GM10847 (cell line): ENCODE measurements around the gene PACC1.

Experiments
- POLR2A ChIP-seq: IDR thresholded peaks from 2 replicates; pipeline ENCODE4 v1.6.1; 2011; ENCODE audit not compliant: insufficient read length; ENCODE audit errors: extremely low read depth

The PACC1 gene

GRCh38 chr1:212450331-212450881, 35.7 kb upstream of the PACC1 start:
- TF ChIP-seq POLR2A = no peak

DNA sequence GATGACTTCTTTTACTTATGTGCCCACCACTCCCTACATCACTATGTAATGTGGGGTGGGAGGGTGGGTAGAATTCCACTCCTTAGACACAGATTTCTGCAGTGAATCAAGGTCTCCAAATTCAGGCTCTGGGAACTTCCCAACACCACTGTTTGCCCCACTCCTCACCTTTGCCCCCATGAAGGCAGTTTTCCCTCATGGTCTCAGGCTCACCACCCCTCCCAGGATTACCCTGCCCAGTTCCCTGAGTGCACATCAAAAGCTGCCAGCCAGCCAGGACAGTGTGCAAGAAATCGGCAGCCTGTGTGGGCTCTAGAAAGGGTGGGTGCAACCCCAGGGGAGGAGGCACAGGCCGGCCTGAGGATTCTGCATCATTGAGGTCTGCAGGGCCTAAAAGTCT, 32.8 kb upstream of the PACC1 start:
- no peak for TF ChIP-seq POLR2A

- TF ChIP-seq POLR2A = no peak
Measured at GRCh38 chr1:212446333-212446732, 31.6 kb upstream of the PACC1 start.

DNA sequence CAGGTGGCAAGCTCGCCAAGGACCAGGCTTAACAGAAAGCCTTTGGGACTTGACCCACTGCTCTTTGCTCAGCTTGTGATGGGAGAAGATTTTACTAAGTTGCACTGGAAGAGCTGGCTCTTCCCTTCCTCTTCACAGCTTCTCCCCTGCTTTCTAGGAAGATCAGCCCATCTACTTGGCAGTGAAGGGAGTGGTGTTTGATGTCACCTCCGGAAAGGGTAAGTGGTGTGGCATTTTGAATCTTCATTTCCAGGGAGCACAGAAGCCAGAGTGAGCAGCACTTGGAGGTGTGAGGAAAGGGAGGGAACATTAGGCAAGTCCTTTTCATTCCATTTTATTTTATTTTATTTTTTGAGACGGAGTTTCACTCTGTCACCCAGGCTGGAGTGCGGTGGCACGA, 27.7 kb upstream of the PACC1 start:
- no peak for TF ChIP-seq POLR2A

GRCh38 chr1:212440419-212440818, 25.7 kb upstream of the PACC1 start:
- no peak for TF ChIP-seq POLR2A

GRCh38 chr1:212438831-212439237, 24.1 kb upstream of the PACC1 start:
- no peak for TF ChIP-seq POLR2A

DNA sequence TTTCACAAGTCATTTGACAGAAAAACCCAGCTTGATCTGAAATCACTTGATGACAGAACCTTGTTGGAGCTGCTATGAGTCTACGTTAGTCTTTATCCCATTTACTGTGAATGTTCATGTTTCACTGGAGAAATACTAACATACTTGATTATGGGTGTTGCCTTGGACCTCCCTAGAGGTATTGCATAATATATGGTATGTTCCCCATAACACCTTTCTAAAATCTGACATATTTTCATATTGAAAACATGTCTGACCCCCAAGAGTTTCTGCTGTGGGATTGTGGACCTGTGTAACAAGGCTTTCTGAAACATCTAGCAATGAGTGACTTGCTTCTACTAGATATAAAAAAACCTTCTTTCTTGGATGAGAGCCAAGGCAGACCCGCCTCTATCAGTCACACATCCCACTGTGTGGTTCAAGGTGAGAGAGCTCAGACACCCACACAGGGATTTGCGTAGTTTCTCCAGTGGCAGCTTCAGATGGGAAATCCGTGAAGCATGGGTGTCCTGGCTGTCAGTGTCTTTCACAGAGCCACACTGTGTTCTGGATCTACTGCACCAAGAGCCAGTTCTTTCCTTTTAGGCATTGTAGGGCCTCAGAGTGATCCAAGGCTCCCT, 22.6 kb upstream of the PACC1 start:
- no peak for TF ChIP-seq POLR2A

DNA sequence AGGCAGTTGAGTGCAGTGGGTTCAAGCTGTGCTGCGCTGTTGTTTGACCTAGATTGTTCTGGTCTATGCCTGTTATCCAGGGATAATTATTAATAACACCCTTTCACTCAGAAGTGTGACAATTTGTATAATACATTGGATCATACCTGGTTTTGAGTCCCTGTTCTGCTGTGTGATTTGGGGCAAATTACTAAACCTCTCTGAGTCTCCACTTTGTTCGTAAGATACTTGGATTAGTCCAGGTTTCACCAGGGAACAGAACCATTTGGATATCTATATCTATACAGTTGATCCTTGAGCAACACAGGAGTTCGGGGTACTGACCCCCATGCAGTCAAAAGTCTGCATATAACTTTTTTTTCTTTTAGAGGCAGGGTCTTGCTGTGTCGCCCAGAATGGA, 20.3 kb upstream of the PACC1 start:
- no peak for TF ChIP-seq POLR2A

DNA sequence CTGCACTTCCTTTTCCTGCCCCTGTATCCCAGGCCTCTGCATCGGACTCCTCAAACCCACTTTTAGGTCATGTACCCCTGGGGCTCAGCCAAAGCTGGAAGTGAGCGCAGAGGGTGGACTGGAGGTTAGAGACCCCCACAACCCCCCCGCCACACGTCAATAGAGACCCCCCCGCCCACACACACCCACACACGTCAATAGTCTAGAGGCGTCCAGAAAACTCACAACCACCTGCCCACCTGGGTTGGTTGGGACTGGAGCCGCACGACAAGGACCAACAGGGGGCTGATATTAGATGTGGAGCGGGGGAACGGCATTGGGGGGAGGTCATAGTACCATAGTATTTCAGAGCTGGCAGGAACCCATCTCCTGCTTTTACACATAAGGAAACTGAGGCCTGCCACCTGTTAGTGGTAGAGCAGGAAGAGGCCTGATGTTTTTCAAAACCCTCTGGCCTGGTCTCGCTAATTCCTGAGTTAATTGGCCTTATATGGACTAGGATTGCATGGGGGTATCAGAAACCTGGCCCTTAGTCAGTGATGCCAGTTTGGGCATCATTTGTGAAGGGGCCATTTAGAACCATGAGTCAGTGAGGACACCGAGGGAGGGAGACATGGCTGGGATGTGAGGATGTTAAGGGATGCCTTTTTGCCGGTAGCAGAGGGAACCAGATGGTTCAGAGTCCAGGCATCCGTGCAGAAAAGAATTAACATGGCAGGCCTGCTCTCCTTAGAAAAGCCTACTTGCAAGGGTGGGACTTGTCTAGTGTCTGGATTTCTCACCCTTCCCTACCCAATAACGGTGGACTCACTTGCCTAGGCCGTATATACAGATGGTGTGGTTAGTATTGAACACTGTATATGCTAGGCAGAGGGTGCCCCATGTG, 19.1 kb upstream of the PACC1 start:
- TF ChIP-seq POLR2A = no peak

GRCh38 chr1:212432661-212433576, 18.2 kb upstream of the PACC1 start, which contains the start of gene NENF:
Gene NENF, plus strand, starts transcription at chr1:212432920. Its CDS starts 24 bp downstream, at chr1:212432944.
- TF ChIP-seq POLR2A = peak; percentile 74

GRCh38 chr1:212432272-212432660, 17.6 kb upstream of the PACC1 start:
- TF ChIP-seq POLR2A = no peak

- TF ChIP-seq POLR2A = no peak
Measured at GRCh38 chr1:212431644-212432043, 17.0 kb upstream of the PACC1 start.

GRCh38 chr1:212430955-212431394, 16.3 kb upstream of the PACC1 start:
- TF ChIP-seq POLR2A = no peak

- no peak for TF ChIP-seq POLR2A
Measured at GRCh38 chr1:212430416-212430815, 15.7 kb upstream of the PACC1 start.

DNA sequence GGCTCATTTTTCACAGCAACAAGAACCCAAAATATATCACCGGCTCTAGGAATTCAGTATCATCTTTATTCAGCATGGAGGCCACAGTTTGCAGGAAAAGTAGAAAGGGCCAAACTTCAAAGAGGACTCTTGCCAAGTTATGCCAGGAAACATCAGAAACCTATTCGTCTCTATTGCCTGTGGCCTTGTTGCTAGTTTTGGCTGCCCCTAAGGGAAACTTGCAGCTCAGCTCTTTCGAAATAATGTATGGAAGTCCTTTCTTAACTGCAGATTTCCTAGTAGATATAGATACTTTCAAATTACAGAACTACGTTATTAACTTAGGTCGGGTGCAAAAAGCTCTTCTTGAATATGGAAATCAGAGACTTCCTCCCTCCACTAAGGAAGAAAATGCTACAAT, 13.8 kb upstream of the PACC1 start:
- TF ChIP-seq POLR2A = no peak
